GM23338 (cell line): ENCODE data around the gene PCSK1N. TPM values are rescaled to one million over a fixed set of nuclear protein-coding genes. Genes with fewer than 3 reads are reported as not detected.

Experiments
- ATAC-seq: fragments of 200-7000 bp; cut with Tn5 transposase; 3 replicates; pipeline ENCODE4 v1.9.1; 2020
- DNase-seq: peaks from one replicate; pipeline ENCODE4 v3.0.0-alpha.2; 2015; ENCODE audit warnings: low spot score
- H2AFZ ChIP-seq: fragments of 200-600 bp; sonication (generic); 2 replicates; pipeline ENCODE4 v1.8.0; 2016; ENCODE audit warnings: antibody characterized with exemption, mild to moderate bottlenecking, moderate library complexity
- H3F3A ChIP-seq: fragments of 200-600 bp; sonication (generic); replicated peaks from 2 replicates; pipeline ENCODE4 v1.8.0; 2017; ENCODE audit warnings: antibody characterized with exemption, mixed run types, low read depth
- H3K27ac ChIP-seq: fragments of 200-600 bp; sonication (generic); 2 replicates; pipeline ENCODE4 v1.6.1; 2016; ENCODE audit warnings: low read depth
- H3K27me3 ChIP-seq: fragments of 200-600 bp; sonication (generic); 2 replicates; pipeline ENCODE4 v1.8.0; 2016; ENCODE audit warnings: mild to moderate bottlenecking, mixed run types, moderate library complexity; ENCODE audit not compliant: insufficient read depth
- H3K36me3 ChIP-seq: fragments of 200-600 bp; sonication (generic); 2 replicates; pipeline ENCODE4 v1.8.0; 2016; ENCODE audit warnings: mild to moderate bottlenecking; ENCODE audit not compliant: insufficient read depth
- H3K4me1 ChIP-seq: fragments of 200-600 bp; sonication (generic); 2 replicates; pipeline ENCODE4 v1.8.0; 2016; ENCODE audit warnings: mild to moderate bottlenecking, moderate library complexity; ENCODE audit not compliant: insufficient read depth
- H3K4me2 ChIP-seq: fragments of 200-600 bp; sonication (generic); 2 replicates; pipeline ENCODE4 v1.7.1; 2017; ENCODE audit warnings: mixed run types
- H3K4me3 ChIP-seq: fragments of 200-600 bp; sonication (generic); 2 replicates; pipeline ENCODE4 v1.6.1; 2016; ENCODE audit warnings: mixed run types
- H3K79me2 ChIP-seq: fragments of 200-600 bp; sonication (generic); replicated peaks from 2 replicates; pipeline ENCODE4 v1.8.0; 2017; ENCODE audit warnings: mild to moderate bottlenecking; ENCODE audit not compliant: insufficient read depth
- H3K9me2 ChIP-seq: fragments of 200-600 bp; sonication (generic); 2 replicates; pipeline ENCODE4 v1.8.0; 2017; ENCODE audit not compliant: insufficient read depth
- H4K20me1 ChIP-seq: fragments of 200-600 bp; sonication (generic); replicated peaks from 2 replicates; pipeline ENCODE4 v1.8.0; 2017; ENCODE audit warnings: mild to moderate bottlenecking; ENCODE audit not compliant: insufficient read depth
- H3K27ac Mint-ChIP-seq: 2 replicates; pipeline ENCODE4 v1.8.0; 2020; ENCODE audit warnings: inconsistent platforms, mild to moderate bottlenecking, moderate library complexity, mixed read lengths
- H3K27me3 Mint-ChIP-seq: 3 replicates; pipeline ENCODE4 v1.8.0; 2022; ENCODE audit warnings: low read depth, mild to moderate bottlenecking, moderate library complexity, mixed read lengths, inconsistent platforms; ENCODE audit not compliant: insufficient read depth, poor library complexity
- H3K36me3 Mint-ChIP-seq: 3 replicates; pipeline ENCODE4 v1.8.0; 2021; ENCODE audit warnings: low read depth, mild to moderate bottlenecking, inconsistent platforms, moderate library complexity, mixed read lengths
- H3K4me1 Mint-ChIP-seq: 3 replicates; pipeline ENCODE4 v1.8.0; 2020; ENCODE audit warnings: mild to moderate bottlenecking, inconsistent platforms, mixed read lengths
- H3K4me3 Mint-ChIP-seq: 3 replicates; pipeline ENCODE4 v1.8.0; 2021; ENCODE audit warnings: moderate library complexity, mild to moderate bottlenecking, inconsistent platforms, mixed read lengths
- H3K9me3 Mint-ChIP-seq: 3 replicates; pipeline ENCODE4 v1.8.0; 2020; ENCODE audit warnings: moderate library complexity, mild to moderate bottlenecking, inconsistent platforms, mixed read lengths
- CREB1 ChIP-seq: fragments of 250-450 bp; sonication (Bioruptor Pico); IDR thresholded peaks from 2 replicates; pipeline ENCODE4 v1.5.0; 2020; ENCODE audit warnings: low read depth, mild to moderate bottlenecking, moderate library complexity
- CTCF ChIP-seq, 2 experiments: fragments of 200-600 bp in 1 of 2; sonication (generic) in 1 of 2; conservative IDR thresholded peaks; 2 replicates each; pipeline versions ENCODE4 v1.5.1 to v1.6.1; 2016 to 2017; ENCODE audit warnings: antibody characterized with exemption in 2 of 2, low read depth in 2 of 2, mild to moderate bottlenecking in 2 of 2, moderate library complexity in 1 of 2
- EZH2 ChIP-seq: fragments of 200-600 bp; sonication (generic); IDR thresholded peaks from one replicate; pipeline ENCODE4 v1.8.0; 2017; ENCODE audit warnings: antibody characterized with exemption, mild to moderate bottlenecking, low read depth; ENCODE audit not compliant: unreplicated experiment
- EZH2phosphoT487 ChIP-seq: fragments of 200-600 bp; sonication (generic); IDR thresholded peaks from one replicate; pipeline ENCODE4 v1.8.1; 2018; ENCODE audit warnings: antibody characterized with exemption; ENCODE audit not compliant: unreplicated experiment
- JUNB ChIP-seq: IDR thresholded peaks from one replicate; pipeline ENCODE4 v1.6.1; 2016; ENCODE audit warnings: antibody characterized with exemption; ENCODE audit not compliant: unreplicated experiment
- NANOG ChIP-seq: IDR thresholded peaks from 2 replicates; pipeline ENCODE4 v1.6.1; 2016; ENCODE audit warnings: antibody characterized with exemption, borderline replicate concordance
- POLR2AphosphoS5 ChIP-seq: IDR thresholded peaks from 2 replicates; pipeline ENCODE4 v1.6.1; 2016; ENCODE audit warnings: antibody characterized with exemption, low read depth
- STAT1 ChIP-seq: IDR thresholded peaks from one replicate; pipeline ENCODE4 v1.6.1; 2016; ENCODE audit warnings: antibody characterized with exemption; ENCODE audit not compliant: unreplicated experiment
- ZNF114 ChIP-seq: fragments of 250-450 bp; sonication (Bioruptor Pico); IDR thresholded peaks from 2 replicates; pipeline ENCODE4 v1.5.0; 2020; ENCODE audit warnings: mild to moderate bottlenecking, moderate library complexity
- ZNF331 ChIP-seq: fragments of 250-450 bp; sonication (Bioruptor Pico); IDR thresholded peaks from 2 replicates; pipeline ENCODE4 v1.5.0; 2020; ENCODE audit warnings: low read depth, mild to moderate bottlenecking, moderate library complexity
- polyA plus RNA-seq: library from polyadenylated mRNA; unstranded; fragments of >200 nt; fragmentation: Nextera tagmentation; extraction: Ambion mirVana; gene quantifications from 2 replicates; pipeline ENCODE4 v1.2.1, GENCODE V29; 2016
- total RNA-seq: library from RNA; depleted of rRNA; stranded (reverse); fragments of >200 nt; shearing (Covaris generic); gene quantifications from 2 replicates; pipeline ENCODE4 v1.2.3, GENCODE V29; 2014
- TF ChIP-seq, protein P1 (sequence below): IDR thresholded peaks from 2 replicates; pipeline ENCODE4 v1.6.1; 2016; ENCODE audit warnings: antibody characterized with exemption
- TF ChIP-seq, protein P2 (sequence below): IDR thresholded peaks from one replicate; pipeline ENCODE4 v1.6.1; 2018; ENCODE audit warnings: antibody characterized with exemption; ENCODE audit not compliant: unreplicated experiment
- TF ChIP-seq, protein P3 (sequence below): fragments of 250-450 bp; sonication (Bioruptor Pico); IDR thresholded peaks from 2 replicates; pipeline ENCODE4 v1.5.0; 2020; ENCODE audit warnings: mild to moderate bottlenecking, moderate library complexity

PCSK1N gene
- total and polyA plus RNA-seq, 2 experiments from 2014 or later = 12.8 to 15.6 TPM

- Histone ChIP-seq H3K9me2 (no peaks in the 10 kb centered on the region), H3K27me3 (no peaks in the 10 kb centered on the region), H3K36me3 (no peaks in the 10 kb centered on the region), H3K27ac (no peak overlapping the region), H2AFZ (no peak overlapping the region), H3K4me3 (no peak overlapping the region), H4K20me1 (no peaks in the 10 kb centered on the region), H3K79me2 (no peaks in the 10 kb centered on the region), H3F3A (no peaks in the 10 kb centered on the region), H3K4me2 (no peak overlapping the region), H3K4me1 (no peaks in the 10 kb centered on the region)
- no peaks in the 10 kb centered on the region for H3K27me3 Mint-ChIP-seq
- no peak overlapping the region for H3K4me3 Mint-ChIP-seq
- H3K4me1 Mint-ChIP-seq = no peaks in the 10 kb centered on the region
- H3K27ac Mint-ChIP-seq = peak overlapping the region; percentile 59; the same call in 1 of the 2 replicates
- H3K36me3 Mint-ChIP-seq = no peaks in the 10 kb centered on the region; the same call in 2 of the 3 replicates
- TF ChIP-seq, protein P1, sequence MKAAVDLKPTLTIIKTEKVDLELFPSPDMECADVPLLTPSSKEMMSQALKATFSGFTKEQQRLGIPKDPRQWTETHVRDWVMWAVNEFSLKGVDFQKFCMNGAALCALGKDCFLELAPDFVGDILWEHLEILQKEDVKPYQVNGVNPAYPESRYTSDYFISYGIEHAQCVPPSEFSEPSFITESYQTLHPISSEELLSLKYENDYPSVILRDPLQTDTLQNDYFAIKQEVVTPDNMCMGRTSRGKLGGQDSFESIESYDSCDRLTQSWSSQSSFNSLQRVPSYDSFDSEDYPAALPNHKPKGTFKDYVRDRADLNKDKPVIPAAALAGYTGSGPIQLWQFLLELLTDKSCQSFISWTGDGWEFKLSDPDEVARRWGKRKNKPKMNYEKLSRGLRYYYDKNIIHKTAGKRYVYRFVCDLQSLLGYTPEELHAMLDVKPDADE = no peak
- TF ChIP-seq EZH2phosphoT487 (no peak), ZNF114 (CRISPR knock-in tag) (no peak), ZNF331 (CRISPR knock-in tag) (no peak), STAT1 (no peak), EZH2 (no peak), JUNB (no peak), CREB1 (CRISPR knock-in tag) (no peak), CTCF (conservative IDR thresholded peaks at IDR 0.05; ENCODE audit: low read depth in 2 of 2) (no peak), POLR2AphosphoS5 (no peak), NANOG (no peak)
- TF ChIP-seq, protein P2, sequence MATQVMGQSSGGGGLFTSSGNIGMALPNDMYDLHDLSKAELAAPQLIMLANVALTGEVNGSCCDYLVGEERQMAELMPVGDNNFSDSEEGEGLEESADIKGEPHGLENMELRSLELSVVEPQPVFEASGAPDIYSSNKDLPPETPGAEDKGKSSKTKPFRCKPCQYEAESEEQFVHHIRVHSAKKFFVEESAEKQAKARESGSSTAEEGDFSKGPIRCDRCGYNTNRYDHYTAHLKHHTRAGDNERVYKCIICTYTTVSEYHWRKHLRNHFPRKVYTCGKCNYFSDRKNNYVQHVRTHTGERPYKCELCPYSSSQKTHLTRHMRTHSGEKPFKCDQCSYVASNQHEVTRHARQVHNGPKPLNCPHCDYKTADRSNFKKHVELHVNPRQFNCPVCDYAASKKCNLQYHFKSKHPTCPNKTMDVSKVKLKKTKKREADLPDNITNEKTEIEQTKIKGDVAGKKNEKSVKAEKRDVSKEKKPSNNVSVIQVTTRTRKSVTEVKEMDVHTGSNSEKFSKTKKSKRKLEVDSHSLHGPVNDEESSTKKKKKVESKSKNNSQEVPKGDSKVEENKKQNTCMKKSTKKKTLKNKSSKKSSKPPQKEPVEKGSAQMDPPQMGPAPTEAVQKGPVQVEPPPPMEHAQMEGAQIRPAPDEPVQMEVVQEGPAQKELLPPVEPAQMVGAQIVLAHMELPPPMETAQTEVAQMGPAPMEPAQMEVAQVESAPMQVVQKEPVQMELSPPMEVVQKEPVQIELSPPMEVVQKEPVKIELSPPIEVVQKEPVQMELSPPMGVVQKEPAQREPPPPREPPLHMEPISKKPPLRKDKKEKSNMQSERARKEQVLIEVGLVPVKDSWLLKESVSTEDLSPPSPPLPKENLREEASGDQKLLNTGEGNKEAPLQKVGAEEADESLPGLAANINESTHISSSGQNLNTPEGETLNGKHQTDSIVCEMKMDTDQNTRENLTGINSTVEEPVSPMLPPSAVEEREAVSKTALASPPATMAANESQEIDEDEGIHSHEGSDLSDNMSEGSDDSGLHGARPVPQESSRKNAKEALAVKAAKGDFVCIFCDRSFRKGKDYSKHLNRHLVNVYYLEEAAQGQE = no peak
- TF ChIP-seq, protein P3, sequence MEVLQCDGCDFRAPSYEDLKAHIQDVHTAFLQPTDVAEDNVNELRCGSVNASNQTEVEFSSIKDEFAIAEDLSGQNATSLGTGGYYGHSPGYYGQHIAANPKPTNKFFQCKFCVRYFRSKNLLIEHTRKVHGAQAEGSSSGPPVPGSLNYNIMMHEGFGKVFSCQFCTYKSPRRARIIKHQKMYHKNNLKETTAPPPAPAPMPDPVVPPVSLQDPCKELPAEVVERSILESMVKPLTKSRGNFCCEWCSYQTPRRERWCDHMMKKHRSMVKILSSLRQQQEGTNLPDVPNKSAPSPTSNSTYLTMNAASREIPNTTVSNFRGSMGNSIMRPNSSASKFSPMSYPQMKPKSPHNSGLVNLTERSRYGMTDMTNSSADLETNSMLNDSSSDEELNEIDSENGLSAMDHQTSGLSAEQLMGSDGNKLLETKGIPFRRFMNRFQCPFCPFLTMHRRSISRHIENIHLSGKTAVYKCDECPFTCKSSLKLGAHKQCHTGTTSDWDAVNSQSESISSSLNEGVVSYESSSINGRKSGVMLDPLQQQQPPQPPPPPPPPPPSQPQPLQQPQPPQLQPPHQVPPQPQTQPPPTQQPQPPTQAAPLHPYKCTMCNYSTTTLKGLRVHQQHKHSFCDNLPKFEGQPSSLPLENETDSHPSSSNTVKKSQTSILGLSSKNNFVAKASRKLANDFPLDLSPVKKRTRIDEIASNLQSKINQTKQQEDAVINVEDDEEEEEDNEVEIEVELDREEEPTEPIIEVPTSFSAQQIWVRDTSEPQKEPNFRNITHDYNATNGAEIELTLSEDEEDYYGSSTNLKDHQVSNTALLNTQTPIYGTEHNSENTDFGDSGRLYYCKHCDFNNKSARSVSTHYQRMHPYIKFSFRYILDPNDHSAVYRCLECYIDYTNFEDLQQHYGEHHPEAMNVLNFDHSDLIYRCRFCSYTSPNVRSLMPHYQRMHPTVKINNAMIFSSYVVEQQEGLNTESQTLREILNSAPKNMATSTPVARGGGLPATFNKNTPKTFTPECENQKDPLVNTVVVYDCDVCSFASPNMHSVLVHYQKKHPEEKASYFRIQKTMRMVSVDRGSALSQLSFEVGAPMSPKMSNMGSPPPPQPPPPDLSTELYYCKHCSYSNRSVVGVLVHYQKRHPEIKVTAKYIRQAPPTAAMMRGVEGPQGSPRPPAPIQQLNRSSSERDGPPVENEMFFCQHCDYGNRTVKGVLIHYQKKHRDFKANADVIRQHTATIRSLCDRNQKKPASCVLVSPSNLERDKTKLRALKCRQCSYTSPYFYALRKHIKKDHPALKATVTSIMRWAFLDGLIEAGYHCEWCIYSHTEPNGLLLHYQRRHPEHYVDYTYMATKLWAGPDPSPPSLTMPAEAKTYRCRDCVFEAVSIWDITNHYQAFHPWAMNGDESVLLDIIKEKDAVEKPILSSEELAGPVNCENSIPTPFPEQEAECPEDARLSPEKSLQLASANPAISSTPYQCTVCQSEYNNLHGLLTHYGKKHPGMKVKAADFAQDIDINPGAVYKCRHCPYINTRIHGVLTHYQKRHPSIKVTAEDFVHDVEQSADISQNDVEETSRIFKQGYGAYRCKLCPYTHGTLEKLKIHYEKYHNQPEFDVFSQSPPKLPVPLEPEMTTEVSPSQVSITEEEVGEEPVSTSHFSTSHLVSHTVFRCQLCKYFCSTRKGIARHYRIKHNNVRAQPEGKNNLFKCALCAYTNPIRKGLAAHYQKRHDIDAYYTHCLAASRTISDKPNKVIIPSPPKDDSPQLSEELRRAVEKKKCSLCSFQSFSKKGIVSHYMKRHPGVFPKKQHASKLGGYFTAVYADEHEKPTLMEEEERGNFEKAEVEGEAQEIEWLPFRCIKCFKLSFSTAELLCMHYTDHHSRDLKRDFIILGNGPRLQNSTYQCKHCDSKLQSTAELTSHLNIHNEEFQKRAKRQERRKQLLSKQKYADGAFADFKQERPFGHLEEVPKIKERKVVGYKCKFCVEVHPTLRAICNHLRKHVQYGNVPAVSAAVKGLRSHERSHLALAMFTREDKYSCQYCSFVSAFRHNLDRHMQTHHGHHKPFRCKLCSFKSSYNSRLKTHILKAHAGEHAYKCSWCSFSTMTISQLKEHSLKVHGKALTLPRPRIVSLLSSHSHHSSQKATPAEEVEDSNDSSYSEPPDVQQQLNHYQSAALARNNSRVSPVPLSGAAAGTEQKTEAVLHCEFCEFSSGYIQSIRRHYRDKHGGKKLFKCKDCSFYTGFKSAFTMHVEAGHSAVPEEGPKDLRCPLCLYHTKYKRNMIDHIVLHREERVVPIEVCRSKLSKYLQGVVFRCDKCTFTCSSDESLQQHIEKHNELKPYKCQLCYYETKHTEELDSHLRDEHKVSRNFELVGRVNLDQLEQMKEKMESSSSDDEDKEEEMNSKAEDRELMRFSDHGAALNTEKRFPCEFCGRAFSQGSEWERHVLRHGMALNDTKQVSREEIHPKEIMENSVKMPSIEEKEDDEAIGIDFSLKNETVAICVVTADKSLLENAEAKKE (CRISPR knock-in tag) = no peak
- ATAC-seq = no peak
- H3K9me3 Mint-ChIP-seq = no peaks in the 10 kb centered on the region
- no peak for DNase-seq
These were observed 21.8 kb downstream of the PCSK1N start for GRCh38 chrX:48813644-48814043.
